GM12878 (cell line): Measurements from ENCODE around the gene NUDT5.

Source experiments
- CHD2 ChIP-seq: IDR thresholded peaks from 2 replicates; pipeline ENCODE4 v1.6.1; 2011; ENCODE audit warnings: low read depth, low read length, improper control_type of control experiment, borderline replicate concordance
- CREM ChIP-seq: IDR thresholded peaks from 2 replicates; pipeline ENCODE4 v1.6.1; 2014; ENCODE audit warnings: antibody characterized with exemption, low read depth
- EZH2 ChIP-seq: IDR thresholded peaks from 2 replicates; pipeline ENCODE4 v1.6.1; 2012; ENCODE audit warnings: low read depth, mild to moderate bottlenecking, control low read depth, inconsistent platforms, low read length, borderline replicate concordance; ENCODE audit not compliant: control insufficient read depth
- FOXM1 ChIP-seq: IDR thresholded peaks from 2 replicates; pipeline ENCODE4 v1.6.1; 2012; ENCODE audit warnings: low read depth, mild to moderate bottlenecking, inconsistent platforms, low read length, moderate library complexity
- MAX ChIP-seq: IDR thresholded peaks from 2 replicates; pipeline ENCODE4 v1.6.1; 2012; ENCODE audit warnings: low read depth, low read length, improper control_type of control experiment
- PAX8 ChIP-seq: fragments of 450-650 bp; IDR thresholded peaks from 2 replicates; pipeline ENCODE4 v1.6.1; 2017; ENCODE audit warnings: mild to moderate bottlenecking, moderate library complexity
- POLR2A ChIP-seq: IDR thresholded peaks from 2 replicates; pipeline ENCODE4 v1.6.1; 2011; ENCODE audit warnings: low read depth, mild to moderate bottlenecking, low read length
- SRF ChIP-seq, 2 experiments: IDR thresholded peaks; 2 replicates each; pipeline ENCODE4 v1.6.1; 2011; ENCODE audit warnings: low read depth in 2 of 2, low read length in 2 of 2, mild to moderate bottlenecking in 1 of 2, moderate library complexity in 1 of 2
- TF ChIP-seq, protein P1 (sequence below), 3 experiments: IDR thresholded peaks in 2 of 3; conservative IDR thresholded peaks in 1 of 3; 2 replicates each; pipeline ENCODE4 v1.5.1; 2011; ENCODE audit warnings: low read depth in 3 of 3, low read length in 3 of 3, mild to moderate bottlenecking in 3 of 3, control low read depth in 2 of 3, moderate library complexity in 2 of 3, inconsistent platforms in 1 of 3, mixed read lengths in 1 of 3; ENCODE audit not compliant: control insufficient read depth in 2 of 3, insufficient read depth in 1 of 3; ENCODE audit errors: extremely low read depth in 1 of 3

DNA sequence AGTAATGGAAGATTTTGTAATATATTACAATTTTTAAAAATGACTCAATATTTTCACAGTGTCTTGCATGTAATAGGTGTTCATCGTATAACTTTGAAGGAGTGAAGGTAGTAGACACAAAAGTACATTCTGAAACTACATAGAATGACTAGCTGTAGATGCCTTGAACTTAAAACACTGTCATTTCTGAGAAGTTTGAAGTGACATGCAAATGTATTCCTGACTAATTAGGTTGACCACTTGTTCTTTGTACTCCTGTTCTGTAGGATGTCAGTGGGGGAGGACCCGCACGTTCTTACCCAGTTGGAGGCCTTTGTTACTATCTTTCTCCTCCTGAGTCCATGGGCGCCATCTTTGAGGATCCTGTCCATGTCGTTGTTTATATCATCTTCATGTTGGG lies 35.0 kb downstream of the NUDT5 start:
- TF ChIP-seq CHD2 (no peak), PAX8 (no peak), SRF (IDR thresholded peaks at IDR 0.05; ENCODE audit: low read depth in 2 of 2, low read length in 2 of 2) (no peak), CREM (no peak), FOXM1 (no peak), EZH2 (no peak), POLR2A (no peak), MAX (no peak)
- TF ChIP-seq, protein P1, sequence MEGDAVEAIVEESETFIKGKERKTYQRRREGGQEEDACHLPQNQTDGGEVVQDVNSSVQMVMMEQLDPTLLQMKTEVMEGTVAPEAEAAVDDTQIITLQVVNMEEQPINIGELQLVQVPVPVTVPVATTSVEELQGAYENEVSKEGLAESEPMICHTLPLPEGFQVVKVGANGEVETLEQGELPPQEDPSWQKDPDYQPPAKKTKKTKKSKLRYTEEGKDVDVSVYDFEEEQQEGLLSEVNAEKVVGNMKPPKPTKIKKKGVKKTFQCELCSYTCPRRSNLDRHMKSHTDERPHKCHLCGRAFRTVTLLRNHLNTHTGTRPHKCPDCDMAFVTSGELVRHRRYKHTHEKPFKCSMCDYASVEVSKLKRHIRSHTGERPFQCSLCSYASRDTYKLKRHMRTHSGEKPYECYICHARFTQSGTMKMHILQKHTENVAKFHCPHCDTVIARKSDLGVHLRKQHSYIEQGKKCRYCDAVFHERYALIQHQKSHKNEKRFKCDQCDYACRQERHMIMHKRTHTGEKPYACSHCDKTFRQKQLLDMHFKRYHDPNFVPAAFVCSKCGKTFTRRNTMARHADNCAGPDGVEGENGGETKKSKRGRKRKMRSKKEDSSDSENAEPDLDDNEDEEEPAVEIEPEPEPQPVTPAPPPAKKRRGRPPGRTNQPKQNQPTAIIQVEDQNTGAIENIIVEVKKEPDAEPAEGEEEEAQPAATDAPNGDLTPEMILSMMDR (IDR thresholded peaks at IDR 0.05 in 2 of 3, conservative IDR thresholded peaks at IDR 0.05 in 1 of 3; ENCODE audit: control insufficient read depth in 2 of 3, extremely low read depth in 1 of 3, insufficient read depth in 1 of 3, low read depth in 3 of 3, low read length in 3 of 3): no peak
